Right atrium auricular region (tissue), 2 donors: Measurements from ENCODE around the gene MRPS7. TPM values are rescaled to one million over a fixed set of nuclear protein-coding genes. Genes with fewer than 3 reads are reported as not detected.

Source experiments
- DNase-seq: peaks from one replicate; pipeline ENCODE4 v3.0.0-alpha.2; 2019; ENCODE audit warnings: low spot score
- H3K27ac ChIP-seq, 2 donors: fragments of 200-600 bp; sonication (generic); 1 replicate in 1 of 2; 2 replicates in 1 of 2; pipeline ENCODE4 v1.5.1; 2016 to 2019
- H3K27me3 ChIP-seq, 2 donors: fragments of 200-600 bp; sonication (generic); one replicate each; pipeline versions ENCODE4 v1.5.1 to v1.6.0; 2017 to 2019
- H3K36me3 ChIP-seq: fragments of 200-600 bp; sonication (generic); one replicate; pipeline ENCODE4 v1.5.1; 2016
- H3K4me1 ChIP-seq, 2 donors: fragments of 200-600 bp; sonication (generic); one replicate each; pipeline versions ENCODE4 v1.5.1 to v1.6.0; 2017 to 2019
- H3K4me3 ChIP-seq, 2 donors: fragments of 200-600 bp; sonication (generic); 1 replicate in 1 of 2; 2 replicates in 1 of 2; pipeline ENCODE4 v1.5.1; 2017 to 2019; ENCODE audit warnings: mild to moderate bottlenecking in 1 of 2, moderate library complexity in 1 of 2
- H3K9me3 ChIP-seq, 2 donors: fragments of 200-600 bp; sonication (generic); one replicate each; pipeline ENCODE4 v1.5.1; 2019
- total RNA-seq, 2 donors: library from RNA; depleted of rRNA; stranded (reverse); fragments of >200 nt; gene quantifications; one replicate each; pipeline ENCODE4 v1.1.0, GENCODE V29; 2016
- TF ChIP-seq, protein P1 (sequence below), 2 donors: fragments of 200-600 bp; sonication (generic); IDR thresholded peaks; one replicate each; pipeline ENCODE4 v1.5.1; 2019; ENCODE audit warnings: antibody characterized with exemption in 2 of 2

MRPS7 gene
- total RNA-seq, 2 donors from 2014 or later, result 66.7 to 74.1 TPM

DNA sequence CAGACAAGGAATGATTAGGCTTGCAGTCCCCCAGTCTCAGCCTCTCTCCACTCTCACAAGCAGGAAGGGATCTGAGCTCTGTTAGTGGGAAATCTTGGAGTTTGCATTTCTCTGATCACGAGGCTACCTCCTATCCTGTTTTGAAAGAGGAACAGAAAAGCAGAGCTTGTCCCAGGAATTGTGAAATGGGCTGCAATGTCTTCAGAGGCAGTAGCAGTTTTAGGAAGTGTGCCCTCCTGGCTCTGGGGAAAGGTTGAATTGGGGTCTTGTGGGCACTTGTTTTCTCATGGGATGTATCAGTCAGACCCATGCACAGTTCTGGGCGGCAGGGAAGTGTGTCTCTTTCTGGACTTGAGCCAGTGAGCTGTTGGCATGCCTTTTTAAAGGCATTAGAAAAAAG, 33.4 kb upstream of the MRPS7 start:
- Histone ChIP-seq H3K4me1 (no peaks in the 10 kb centered on the region), H3K9me3 (no peaks in the 10 kb centered on the region), H3K4me3 (no peak overlapping the region), H3K36me3 (peaks cover 78% of the 10 kb centered on the region), H3K27ac (no peak overlapping the region), H3K27me3 (no peaks in the 10 kb centered on the region)
- no peak for DNase-seq
- TF ChIP-seq, protein P1, sequence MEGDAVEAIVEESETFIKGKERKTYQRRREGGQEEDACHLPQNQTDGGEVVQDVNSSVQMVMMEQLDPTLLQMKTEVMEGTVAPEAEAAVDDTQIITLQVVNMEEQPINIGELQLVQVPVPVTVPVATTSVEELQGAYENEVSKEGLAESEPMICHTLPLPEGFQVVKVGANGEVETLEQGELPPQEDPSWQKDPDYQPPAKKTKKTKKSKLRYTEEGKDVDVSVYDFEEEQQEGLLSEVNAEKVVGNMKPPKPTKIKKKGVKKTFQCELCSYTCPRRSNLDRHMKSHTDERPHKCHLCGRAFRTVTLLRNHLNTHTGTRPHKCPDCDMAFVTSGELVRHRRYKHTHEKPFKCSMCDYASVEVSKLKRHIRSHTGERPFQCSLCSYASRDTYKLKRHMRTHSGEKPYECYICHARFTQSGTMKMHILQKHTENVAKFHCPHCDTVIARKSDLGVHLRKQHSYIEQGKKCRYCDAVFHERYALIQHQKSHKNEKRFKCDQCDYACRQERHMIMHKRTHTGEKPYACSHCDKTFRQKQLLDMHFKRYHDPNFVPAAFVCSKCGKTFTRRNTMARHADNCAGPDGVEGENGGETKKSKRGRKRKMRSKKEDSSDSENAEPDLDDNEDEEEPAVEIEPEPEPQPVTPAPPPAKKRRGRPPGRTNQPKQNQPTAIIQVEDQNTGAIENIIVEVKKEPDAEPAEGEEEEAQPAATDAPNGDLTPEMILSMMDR (IDR thresholded peaks at IDR 0.05), result no peak

DNA sequence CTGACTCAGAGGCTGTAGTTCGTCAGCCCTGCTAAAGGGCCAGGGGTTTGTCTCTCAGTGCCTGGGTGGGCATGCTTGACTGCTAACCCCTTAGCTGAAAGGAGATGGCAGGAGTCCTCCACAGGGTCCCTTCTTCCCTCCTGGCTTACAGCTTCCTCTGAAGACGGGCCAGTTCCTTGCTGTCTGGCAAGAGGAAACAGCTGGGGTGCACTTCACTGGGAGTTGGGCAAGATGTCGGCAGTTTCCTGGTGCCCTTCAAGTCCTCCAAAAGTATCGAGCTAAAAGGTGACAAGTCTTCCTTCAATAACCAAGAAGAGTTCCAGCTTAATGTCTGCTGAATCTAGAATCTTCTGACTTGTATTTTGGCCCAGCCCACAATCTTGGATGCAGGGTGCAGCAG, 32.8 kb upstream of the MRPS7 start:
- no peak for DNase-seq
- Histone ChIP-seq H3K9me3 (no peaks in the 10 kb centered on the region), H3K4me3 (no peak overlapping the region), H3K36me3 (peaks cover 78% of the 10 kb centered on the region), H3K4me1 (no peaks in the 10 kb centered on the region), H3K27ac (peak overlapping the region in 1 of 2 donors; percentile 35), H3K27me3 (no peaks in the 10 kb centered on the region)
- TF ChIP-seq, protein P1 (IDR thresholded peaks at IDR 0.05), result no peak

DNA sequence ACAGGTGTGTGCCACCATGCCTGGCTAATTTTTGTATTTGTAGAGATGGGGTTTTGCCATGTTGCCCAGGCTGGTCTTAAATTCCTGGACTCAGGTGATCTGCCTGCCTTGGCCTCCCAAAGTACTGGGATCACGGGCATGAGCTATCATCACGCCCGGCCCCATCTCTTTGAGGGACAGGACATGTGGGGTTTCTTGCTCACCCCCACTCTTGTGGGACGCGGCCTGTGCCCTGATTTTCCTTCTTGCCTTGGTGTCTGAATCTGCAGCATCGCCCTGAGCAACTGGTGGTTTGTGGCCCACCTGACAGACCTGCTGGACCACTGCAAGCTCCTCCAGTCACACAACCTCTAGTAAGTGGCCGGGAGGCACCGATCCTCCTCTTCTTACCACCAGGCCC, 30.6 kb upstream of the MRPS7 start:
- Histone ChIP-seq H3K4me3 (no peak overlapping the region), H3K36me3 (peaks cover 78% of the 10 kb centered on the region)
- DNase-seq, result no peak

DNA sequence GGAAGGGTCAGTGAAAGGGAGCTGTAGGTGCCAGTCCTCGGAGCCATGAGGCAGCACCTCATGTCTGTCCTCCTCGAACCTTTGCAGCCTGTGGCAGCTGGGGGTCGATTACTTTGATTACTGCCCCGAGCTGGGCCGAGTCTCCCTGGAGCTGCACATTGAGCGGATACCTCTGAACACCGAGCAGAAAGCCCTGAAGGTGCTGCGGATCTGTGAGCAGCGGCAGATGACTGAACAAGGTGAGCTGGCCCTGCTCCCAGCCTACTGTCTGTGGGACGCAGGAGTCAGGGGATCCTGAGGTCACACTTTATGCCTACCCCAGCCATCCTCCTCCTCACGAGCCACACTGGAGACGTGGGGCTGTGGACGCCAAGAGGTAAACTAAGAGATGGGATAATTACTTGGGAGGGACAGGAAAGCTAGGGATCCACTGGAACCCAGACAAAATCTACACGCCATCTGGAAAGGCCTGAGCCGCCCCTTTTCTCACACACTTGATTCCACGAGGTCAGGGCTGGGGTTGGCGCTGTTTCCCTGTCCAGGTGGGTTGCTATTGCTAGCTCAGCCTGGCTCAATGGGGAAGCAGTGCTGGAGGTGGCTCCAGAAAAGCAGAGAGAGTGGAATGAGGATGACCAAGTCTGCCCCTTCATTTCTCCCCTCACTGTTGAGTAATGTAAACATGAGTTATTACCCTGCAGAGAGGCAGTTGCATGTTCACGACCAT, 29.8 kb upstream of the MRPS7 start:
- Histone ChIP-seq H3K4me3 (no peak overlapping the region), H3K9me3 (no peaks in the 10 kb centered on the region), H3K4me1 (no peaks in the 10 kb centered on the region), H3K27ac (no peak overlapping the region), H3K27me3 (no peaks in the 10 kb centered on the region), H3K36me3 (peaks cover 78% of the 10 kb centered on the region)
- DNase-seq, result no peak
- TF ChIP-seq, protein P1 (IDR thresholded peaks at IDR 0.05), result no peak

More for the DNA sequence above, 30.6 kb upstream of the MRPS7 start:
- Histone ChIP-seq H3K9me3 (no peaks in the 10 kb centered on the region), H3K27ac (no peak overlapping the region), H3K4me1 (no peaks in the 10 kb centered on the region), H3K27me3 (no peaks in the 10 kb centered on the region)
- TF ChIP-seq, protein P1 (IDR thresholded peaks at IDR 0.05), result no peak

DNA sequence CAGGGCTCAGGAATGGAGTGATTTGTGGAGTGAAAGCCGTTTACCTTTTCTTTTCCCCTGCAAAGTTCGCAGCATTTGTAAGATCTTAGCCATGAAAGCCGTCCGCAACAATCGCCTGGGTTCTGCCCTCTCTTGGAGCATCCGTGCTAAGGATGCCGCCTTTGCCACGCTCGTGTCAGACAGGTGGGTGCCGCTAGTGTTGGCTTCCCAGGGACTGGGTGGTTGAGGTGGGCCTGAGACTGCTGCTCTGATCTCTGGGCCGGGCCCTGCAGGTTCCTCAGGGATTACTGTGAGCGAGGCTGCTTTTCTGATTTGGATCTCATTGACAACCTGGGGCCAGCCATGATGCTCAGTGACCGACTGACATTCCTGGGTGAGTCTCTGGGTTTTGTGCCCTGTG, 28.9 kb upstream of the MRPS7 start:
- H3K27ac ChIP-seq, result no peak overlapping the region
- H3K4me3 ChIP-seq, result no peak overlapping the region
- TF ChIP-seq, protein P1 (IDR thresholded peaks at IDR 0.05), result no peak
- H3K9me3 ChIP-seq, result no peaks in the 10 kb centered on the region
- no peak for DNase-seq
- peaks cover 0 to 7% of the 10 kb centered on the region in 2 donors for H3K4me1 ChIP-seq
- H3K36me3 ChIP-seq, result peaks cover 79% of the 10 kb centered on the region
- H3K27me3 ChIP-seq, result no peaks in the 10 kb centered on the region
